Keratinocyte (primary cell): Measurements from ENCODE around the gene TSPAN18. TPM values are rescaled to one million over a fixed set of nuclear protein-coding genes. Genes with fewer than 3 reads are reported as not detected.

Experiments
- DNase-seq: peaks from one replicate; pipeline ENCODE4 v3.0.0-alpha.2; 2011; ENCODE audit warnings: low read depth, missing footprints, low spot score
- FAIRE-seq: peaks from 2 replicates; lab custom pipeline; 2011; peaks lifted over from hg19 to GRCh38; lab: Jason Lieb, UNC
- H2AFZ ChIP-seq: 2 replicates; pipeline ENCODE4 v1.6.0; 2012; ENCODE audit warnings: low read length, control low read depth, inconsistent platforms; ENCODE audit not compliant: control insufficient read depth
- H3K27ac ChIP-seq: 2 replicates; pipeline ENCODE4 v1.5.1; 2011; ENCODE audit warnings: low read length; ENCODE audit not compliant: control insufficient read depth, insufficient read depth
- H3K27me3 ChIP-seq: 3 replicates; pipeline ENCODE4 v1.6.0; 2011; ENCODE audit warnings: low read length; ENCODE audit not compliant: control insufficient read depth, insufficient read depth; ENCODE audit errors: extremely low read depth
- H3K36me3 ChIP-seq, 2 experiments: 2 replicates in 1 of 2; 3 replicates in 1 of 2; pipeline ENCODE4 v1.5.1; 2011; ENCODE audit warnings: low read length in 2 of 2, mild to moderate bottlenecking in 1 of 2; ENCODE audit not compliant: control insufficient read depth in 2 of 2, insufficient read depth in 2 of 2; ENCODE audit errors: extremely low read depth in 1 of 2
- H3K4me1 ChIP-seq: 3 replicates; pipeline ENCODE4 v1.5.1; 2011; ENCODE audit warnings: low read length; ENCODE audit not compliant: control insufficient read depth, insufficient read depth; ENCODE audit errors: extremely low read depth
- H3K4me2 ChIP-seq: 3 replicates; pipeline ENCODE4 v1.6.0; 2011; ENCODE audit warnings: low read depth, low read length; ENCODE audit not compliant: control insufficient read depth, insufficient read depth; ENCODE audit errors: extremely low read depth
- H3K4me3 ChIP-seq, 3 experiments: fragments of 200-600 bp in 1 of 3; sonication (generic) in 1 of 3; 2 replicates in 2 of 3; 3 replicates in 1 of 3; pipeline ENCODE4 v1.5.1; 2011 to 2016; ENCODE audit warnings: low read length in 3 of 3, mild to moderate bottlenecking in 3 of 3, control low read depth in 2 of 3, inconsistent platforms in 1 of 3, low read depth in 1 of 3, mixed read lengths in 1 of 3, mixed run types in 1 of 3, moderate library complexity in 1 of 3; ENCODE audit not compliant: control insufficient read depth in 2 of 3, insufficient read depth in 2 of 3; ENCODE audit errors: extremely low read depth in 1 of 3
- H3K79me2 ChIP-seq: 2 replicates; pipeline ENCODE4 v1.6.0; 2012; ENCODE audit warnings: low read length; ENCODE audit not compliant: control insufficient read depth, insufficient read depth
- H3K9ac ChIP-seq: 3 replicates; pipeline ENCODE4 v1.6.0; 2011; ENCODE audit warnings: low read length; ENCODE audit not compliant: control insufficient read depth, insufficient read depth; ENCODE audit errors: extremely low read depth
- H3K9me1 ChIP-seq: 3 replicates; pipeline ENCODE4 v1.6.0; 2011; ENCODE audit warnings: low read length; ENCODE audit not compliant: control insufficient read depth, insufficient read depth; ENCODE audit errors: extremely low read depth
- H3K9me3 ChIP-seq: 2 replicates; pipeline ENCODE4 v1.5.1; 2012; ENCODE audit warnings: low read depth, low read length; ENCODE audit not compliant: control insufficient read depth
- H4K20me1 ChIP-seq: 3 replicates; pipeline ENCODE4 v1.6.0; 2011; ENCODE audit warnings: low read length; ENCODE audit not compliant: control insufficient read depth, insufficient read depth; ENCODE audit errors: extremely low read depth
- EZH2 ChIP-seq: IDR thresholded peaks from one replicate; pipeline ENCODE4 v1.6.1; 2012; ENCODE audit warnings: inconsistent platforms, mild to moderate bottlenecking, low read length, moderate library complexity
- dilution Hi-C: fragments of 300-500 bp; cut with MboI; formaldehyde crosslinking; loops from one replicate; pipeline ENCODE4 v1.7.0; 2020; ENCODE audit warnings: low sequenced_read_pairs; ENCODE audit not compliant: extremely low pct_ligation_motif_present
- polyA minus RNA-seq, 3 experiments: library from RNA; depleted of rRNA, polyadenylated mRNA; stranded (reverse); fragments of >200 nt; gene quantifications; 1 replicate in 1 of 3; 2 replicates in 1 of 3; 3 replicates in 1 of 3; pipeline ENCODE4 v1.2.3, GENCODE V29; 2011
- polyA plus RNA-seq, 5 experiments: library from polyadenylated mRNA; depleted of rRNA in 3 of 5; stranded (reverse) in 3 of 5; stranded (forward) in 1 of 5; unstranded in 1 of 5; fragments of >200 nt; gene quantifications; 1 replicate in 1 of 5; 2 replicates in 3 of 5; 3 replicates in 1 of 5; pipeline versions ENCODE4 v1.2.1 to v1.2.3, GENCODE V29; 2011 to 2012; ENCODE audit warnings: missing spikeins in 2 of 5, low read depth in 1 of 5, low replicate concordance in 1 of 5
- TF ChIP-seq, protein P1 (sequence below), 3 experiments: IDR thresholded peaks in 1 of 3; conservative IDR thresholded peaks in 1 of 3; optimal IDR thresholded peaks in 1 of 3; 2 replicates in 2 of 3; 3 replicates in 1 of 3; pipeline versions ENCODE3 to v1.5.1; 2011; ENCODE audit warnings: low read length in 3 of 3, mild to moderate bottlenecking in 3 of 3, moderate library complexity in 2 of 3, control low read depth in 1 of 3, inconsistent platforms in 1 of 3; ENCODE audit not compliant: insufficient read depth in 2 of 3; ENCODE audit errors: extremely low read depth in 1 of 3

TSPAN18 gene, protein sequence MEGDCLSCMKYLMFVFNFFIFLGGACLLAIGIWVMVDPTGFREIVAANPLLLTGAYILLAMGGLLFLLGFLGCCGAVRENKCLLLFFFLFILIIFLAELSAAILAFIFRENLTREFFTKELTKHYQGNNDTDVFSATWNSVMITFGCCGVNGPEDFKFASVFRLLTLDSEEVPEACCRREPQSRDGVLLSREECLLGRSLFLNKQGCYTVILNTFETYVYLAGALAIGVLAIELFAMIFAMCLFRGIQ
- polyA plus RNA-seq (not detected in 3 replicates), polyA minus RNA-seq (not detected in 3 replicates)
- polyA plus RNA-seq (2011; ENCODE audit: low read depth), result not detected
- polyA plus RNA-seq (2011; cell fraction: cytosol; rRNA removed), result 0.04 TPM in 1 of 2 replicates, not detected in the other
- not detected in 2 replicates for polyA plus RNA-seq (2011; cell fraction: nucleus; rRNA removed)
- polyA plus RNA-seq (2012; ENCODE audit: low replicate concordance), result 0.18 TPM in 1 of 2 replicates, not detected in the other
- not detected for polyA minus RNA-seq (2011; cell fraction: cytosol; rRNA and poly(A)+ RNA removed)
- polyA minus RNA-seq (2011; cell fraction: nucleus; rRNA and poly(A)+ RNA removed), result not detected in 2 replicates

DNA sequence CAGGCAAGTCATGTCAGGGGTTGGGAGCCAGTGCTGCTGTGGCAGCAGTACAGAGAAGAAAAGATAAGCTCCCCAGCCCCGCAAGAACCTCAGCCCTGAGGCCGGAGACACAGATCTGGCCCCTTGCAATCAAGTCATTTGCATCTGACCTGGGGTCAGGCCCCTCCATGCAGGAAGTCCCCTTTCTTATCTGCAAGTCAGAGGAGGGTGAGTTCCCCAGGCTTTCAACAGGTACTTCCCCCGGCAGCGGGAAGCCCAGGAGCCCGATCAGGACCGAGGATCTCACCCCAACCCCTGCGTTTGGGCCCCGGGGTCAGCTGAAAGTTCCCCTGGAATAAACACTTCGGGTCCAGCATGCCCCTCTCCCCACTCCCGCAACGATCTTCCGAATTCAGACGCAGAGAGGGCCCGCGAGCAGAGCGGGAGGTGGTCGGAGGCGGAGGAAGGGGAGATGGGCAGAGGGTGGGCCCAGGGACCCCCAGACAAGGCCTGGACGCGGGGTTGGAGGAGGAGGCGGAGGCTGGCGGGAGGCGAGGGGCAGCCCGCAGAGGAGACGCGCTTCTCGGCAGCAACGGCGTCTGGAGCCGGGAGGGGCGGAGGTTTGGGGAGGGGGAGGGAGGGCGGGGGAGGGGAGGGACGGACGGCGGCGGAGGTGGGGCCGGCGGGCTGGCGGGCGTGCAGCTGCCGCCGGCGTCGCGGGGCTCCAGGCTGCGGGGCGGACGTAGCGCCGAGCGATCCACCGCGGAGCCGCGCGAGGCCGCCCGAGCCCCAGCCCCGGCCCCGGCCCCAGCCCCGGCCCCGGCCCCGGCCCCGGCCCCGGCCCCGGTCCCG is at the start of gene TSPAN18:
TSS of gene TSPAN18 (plus strand) at position 680 of the 831 bp plus-strand sequence. CDS start 179,455 bp downstream, outside the sequence.
- peaks cover 53% of the 10 kb centered on the region for H3K27me3 ChIP-seq
- no peak within 1 kb of the TSS for H2AFZ ChIP-seq
- TF ChIP-seq, protein P1, sequence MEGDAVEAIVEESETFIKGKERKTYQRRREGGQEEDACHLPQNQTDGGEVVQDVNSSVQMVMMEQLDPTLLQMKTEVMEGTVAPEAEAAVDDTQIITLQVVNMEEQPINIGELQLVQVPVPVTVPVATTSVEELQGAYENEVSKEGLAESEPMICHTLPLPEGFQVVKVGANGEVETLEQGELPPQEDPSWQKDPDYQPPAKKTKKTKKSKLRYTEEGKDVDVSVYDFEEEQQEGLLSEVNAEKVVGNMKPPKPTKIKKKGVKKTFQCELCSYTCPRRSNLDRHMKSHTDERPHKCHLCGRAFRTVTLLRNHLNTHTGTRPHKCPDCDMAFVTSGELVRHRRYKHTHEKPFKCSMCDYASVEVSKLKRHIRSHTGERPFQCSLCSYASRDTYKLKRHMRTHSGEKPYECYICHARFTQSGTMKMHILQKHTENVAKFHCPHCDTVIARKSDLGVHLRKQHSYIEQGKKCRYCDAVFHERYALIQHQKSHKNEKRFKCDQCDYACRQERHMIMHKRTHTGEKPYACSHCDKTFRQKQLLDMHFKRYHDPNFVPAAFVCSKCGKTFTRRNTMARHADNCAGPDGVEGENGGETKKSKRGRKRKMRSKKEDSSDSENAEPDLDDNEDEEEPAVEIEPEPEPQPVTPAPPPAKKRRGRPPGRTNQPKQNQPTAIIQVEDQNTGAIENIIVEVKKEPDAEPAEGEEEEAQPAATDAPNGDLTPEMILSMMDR (optimal IDR thresholded peaks at IDR 0.05 in 1 of 3, IDR thresholded peaks at IDR 0.05 in 1 of 3, conservative IDR thresholded peaks at IDR 0.05 in 1 of 3; ENCODE audit: extremely low read depth in 1 of 3, insufficient read depth in 2 of 3, low read length in 3 of 3), result no peak
- TF ChIP-seq EZH2, result peak; percentile 75
- H3K36me3 ChIP-seq, result no peaks in the 10 kb centered on the region
- dilution Hi-C loops, result no loop called here
- H3K9me3 ChIP-seq, result no peaks in the 10 kb centered on the region
- no peaks in the 10 kb centered on the region for H4K20me1 ChIP-seq
- no peak within 1 kb of the TSS for H3K27ac ChIP-seq
- peaks cover 4% of the 10 kb centered on the region for H3K4me1 ChIP-seq
- H3K4me2 ChIP-seq, result peak within 1 kb of the TSS; percentile 69
- no peaks in the 10 kb centered on the region for H3K9me1 ChIP-seq
- FAIRE-seq, result no peak
- peak within 1 kb of the TSS; percentile 36 to 57 (median 52) for H3K4me3 ChIP-seq
- no peaks in the 10 kb centered on the region for H3K79me2 ChIP-seq
- no peak within 1 kb of the TSS for H3K9ac ChIP-seq
- no peak for DNase-seq

DNA sequence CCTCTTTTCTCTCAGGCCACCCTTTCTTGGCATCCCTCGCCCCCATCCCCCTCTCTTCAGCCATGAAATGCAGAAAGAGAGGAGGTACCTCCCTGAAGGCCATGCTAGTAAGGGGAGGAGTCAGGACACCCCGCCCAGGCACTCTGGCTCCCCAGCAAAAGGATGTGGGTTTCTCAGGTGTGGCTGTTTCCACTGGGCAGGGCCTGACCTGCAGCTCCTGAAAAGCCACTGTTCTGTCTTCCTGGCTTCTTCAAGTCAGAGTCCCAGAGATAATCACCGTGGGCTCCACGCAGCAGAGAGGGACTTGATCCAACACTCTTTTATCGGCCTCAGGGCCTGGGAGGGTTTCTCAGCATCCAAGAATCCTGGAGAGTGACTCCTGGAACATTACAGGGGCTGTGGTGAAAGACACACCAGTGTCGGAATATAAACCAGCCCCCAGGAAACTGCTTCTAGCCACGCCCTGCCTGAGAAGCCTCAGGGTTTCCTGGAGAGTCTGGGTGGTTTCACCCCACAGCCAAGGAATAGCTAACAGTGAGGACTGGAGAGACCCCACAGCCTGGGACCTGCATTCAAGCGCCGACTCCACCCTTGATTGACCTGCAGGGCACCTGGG is 45.7 kb upstream of the TSPAN18 start:
- Histone ChIP-seq H2AFZ (peak overlapping the region; percentile 39), H3K9ac (no peak overlapping the region), H3K4me2 (peak overlapping the region; percentile 65), H3K4me3 (peak overlapping the region in 1 of 3 experiments; percentile 2), H3K79me2 (no peaks in the 10 kb centered on the region), H3K27ac (no peak overlapping the region), H3K9me1 (no peaks in the 10 kb centered on the region), H3K9me3 (no peaks in the 10 kb centered on the region), H4K20me1 (no peaks in the 10 kb centered on the region), H3K27me3 (no peaks in the 10 kb centered on the region), H3K36me3 (no peaks in the 10 kb centered on the region), H3K4me1 (peaks cover 16% of the 10 kb centered on the region)
- FAIRE-seq (peak; percentile 73), DNase-seq (peak; percentile 32)
- TF ChIP-seq, protein P1 (optimal IDR thresholded peaks at IDR 0.05 in 1 of 3, IDR thresholded peaks at IDR 0.05 in 1 of 3, conservative IDR thresholded peaks at IDR 0.05 in 1 of 3; ENCODE audit: extremely low read depth in 1 of 3, insufficient read depth in 2 of 3, low read length in 3 of 3), result no peak
- TF ChIP-seq EZH2, result no peak
- dilution Hi-C loops, result no loop called here
